Mesendoderm (in vitro differentiated cells): ENCODE measurements around the gene NFATC1.

Experiments used
- DNase-seq: peaks from one replicate; pipeline ENCODE4 v3.0.0; 2013
- H2AK5ac ChIP-seq: 2 replicates; pipeline ENCODE4 v1.6.1; 2013; ENCODE audit warnings: low read length, inconsistent platforms
- H2BK120ac ChIP-seq: 2 replicates; pipeline ENCODE4 v1.6.1; 2013; ENCODE audit warnings: low read depth, mild to moderate bottlenecking, low read length, moderate library complexity, mixed read lengths
- H2BK15ac ChIP-seq: replicated peaks from 2 replicates; pipeline ENCODE4 v1.6.1; 2013; ENCODE audit warnings: low read depth, mild to moderate bottlenecking, moderate library complexity
- H2BK5ac ChIP-seq: 2 replicates; pipeline ENCODE4 v1.6.1; 2013; ENCODE audit warnings: low read length, inconsistent platforms
- H3K18ac ChIP-seq: 2 replicates; pipeline ENCODE4 v1.6.1; 2013; ENCODE audit warnings: mild to moderate bottlenecking, low read length, mixed read lengths
- H3K23ac ChIP-seq: one replicate; pipeline ENCODE4 v1.6.1; 2013; ENCODE audit warnings: low read length
- H3K27ac ChIP-seq: 2 replicates; pipeline ENCODE4 v1.5.1; 2013; ENCODE audit warnings: low read depth, mild to moderate bottlenecking, inconsistent platforms, low read length, moderate library complexity
- H3K27me3 ChIP-seq: 2 replicates; pipeline ENCODE4 v1.6.1; 2013; ENCODE audit warnings: low read length, control low read depth, mild to moderate bottlenecking, inconsistent platforms; ENCODE audit not compliant: insufficient read depth, poor library complexity
- H3K36me3 ChIP-seq: 2 replicates; pipeline ENCODE4 v1.6.1; 2013; ENCODE audit warnings: low read length, inconsistent platforms; ENCODE audit not compliant: control insufficient read depth, insufficient read depth
- H3K4ac ChIP-seq: one replicate; pipeline ENCODE4 v1.6.1; 2013; ENCODE audit warnings: low read depth, mild to moderate bottlenecking, low read length, moderate library complexity
- H3K4me1 ChIP-seq: 2 replicates; pipeline ENCODE4 v1.6.1; 2013; ENCODE audit warnings: low read depth, low read length, inconsistent platforms; ENCODE audit not compliant: control insufficient read depth
- H3K4me2 ChIP-seq: 2 replicates; pipeline ENCODE4 v1.6.1; 2013; ENCODE audit warnings: low read length
- H3K4me3 ChIP-seq: 2 replicates; pipeline ENCODE4 v1.5.1; 2013; ENCODE audit warnings: mild to moderate bottlenecking, low read length
- H3K56ac ChIP-seq: one replicate; pipeline ENCODE4 v1.6.1; 2013; ENCODE audit warnings: low read length
- H3K79me1 ChIP-seq: 2 replicates; pipeline ENCODE4 v1.6.1; 2013; ENCODE audit warnings: low read length, inconsistent platforms
- H3K79me2 ChIP-seq: 2 replicates; pipeline ENCODE4 v1.6.1; 2013; ENCODE audit warnings: mild to moderate bottlenecking, low read length; ENCODE audit not compliant: control insufficient read depth, insufficient read depth
- H3K9ac ChIP-seq: 2 replicates; pipeline ENCODE4 v1.6.1; 2013; ENCODE audit warnings: low read length, inconsistent platforms
- H4K5ac ChIP-seq: one replicate; pipeline ENCODE4 v1.6.1; 2013; ENCODE audit warnings: low read length
- H4K8ac ChIP-seq: one replicate; pipeline ENCODE4 v1.6.1; 2013; ENCODE audit warnings: low read depth, mild to moderate bottlenecking, control low read depth, low read length, moderate library complexity
- WGBS: extraction: QIAGEN DNeasy Blood & Tissue Kit; methylation state at CpG from one replicate; pipeline ENCODE4 v1.1.7; 2013; ENCODE audit warnings: low lambda C conversion rate, missing lambda C conversion rate; ENCODE audit not compliant: insufficient coverage; ENCODE audit errors: extremely low coverage; 5-methylcytosine and 5-hydroxymethylcytosine counted together

Gene NFATC1

GRCh38 chr18:79543861-79544385 lies 148.2 kb downstream of the NFATC1 start:
- Histone ChIP-seq H4K8ac (no peak overlapping the region), H2BK120ac (no peak overlapping the region), H2AK5ac (no peak overlapping the region), H3K27ac (no peak overlapping the region), H3K36me3 (no peaks in the 10 kb centered on the region), H3K27me3 (no peaks in the 10 kb centered on the region), H3K79me1 (no peaks in the 10 kb centered on the region), H3K9ac (no peak overlapping the region), H3K4me2 (no peak overlapping the region), H3K56ac (no peak overlapping the region), H2BK5ac (no peak overlapping the region), H3K79me2 (no peaks in the 10 kb centered on the region), H4K5ac (no peak overlapping the region), H2BK15ac (no peak overlapping the region), H3K4ac (no peak overlapping the region), H3K4me1 (no peaks in the 10 kb centered on the region), H3K18ac (no peak overlapping the region), H3K4me3 (no peak overlapping the region), H3K23ac (no peak overlapping the region)
- WGBS = no CpG with 5 or more reads among the region's 21 CpGs
- no peak for DNase-seq

- Histone ChIP-seq H2AK5ac (no peak overlapping the region), H2BK120ac (no peak overlapping the region)
Observed at GRCh38 chr18:79544386-79544963, 148.7 kb downstream of the NFATC1 start.

DNA sequence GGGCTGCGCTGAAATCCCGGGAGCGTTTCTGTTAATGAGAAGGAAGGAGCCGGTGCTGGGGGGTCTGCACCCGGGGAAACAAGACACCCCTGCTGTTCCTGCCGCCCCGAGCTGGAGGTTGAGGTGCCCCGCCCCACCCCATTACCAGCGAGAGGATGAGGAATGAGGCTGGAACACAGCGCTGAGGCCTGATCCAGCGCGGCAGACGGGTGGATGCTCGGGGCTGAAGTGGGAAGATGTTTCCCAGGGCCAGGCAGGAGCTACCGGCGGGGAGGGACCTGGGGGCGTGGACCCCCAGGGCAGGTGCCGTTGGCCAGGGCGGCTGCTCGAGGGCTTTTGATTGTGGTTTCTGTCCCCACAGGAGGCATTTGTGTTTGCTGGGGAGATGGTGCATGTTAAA lies 149.5 kb downstream of the NFATC1 start:
- Histone ChIP-seq H3K79me1 (no peaks in the 10 kb centered on the region), H2AK5ac (no peak overlapping the region), H3K56ac (no peak overlapping the region), H2BK5ac (no peak overlapping the region), H3K18ac (no peak overlapping the region), H2BK120ac (no peak overlapping the region), H3K36me3 (no peaks in the 10 kb centered on the region), H4K5ac (no peak overlapping the region), H3K4me2 (no peak overlapping the region), H3K4me3 (no peak overlapping the region), H3K79me2 (no peaks in the 10 kb centered on the region), H3K9ac (no peak overlapping the region), H3K27me3 (no peaks in the 10 kb centered on the region), H4K8ac (no peak overlapping the region), H3K27ac (no peak overlapping the region), H3K23ac (no peak overlapping the region), H3K4ac (no peak overlapping the region), H2BK15ac (no peak overlapping the region), H3K4me1 (no peaks in the 10 kb centered on the region)
- DNase-seq = no peak
- WGBS = no CpG with 5 or more reads among the region's 20 CpGs

More at GRCh38 chr18:79544386-79544963, 148.7 kb downstream of the NFATC1 start:
- Histone ChIP-seq H3K4me1 (no peaks in the 10 kb centered on the region), H3K27ac (no peak overlapping the region), H4K8ac (no peak overlapping the region), H3K79me1 (no peaks in the 10 kb centered on the region), H3K9ac (no peak overlapping the region), H2BK15ac (no peak overlapping the region), H3K79me2 (no peaks in the 10 kb centered on the region), H3K36me3 (no peaks in the 10 kb centered on the region), H3K4ac (no peak overlapping the region), H4K5ac (no peak overlapping the region), H3K56ac (no peak overlapping the region), H3K18ac (no peak overlapping the region), H3K23ac (no peak overlapping the region), H3K27me3 (no peaks in the 10 kb centered on the region), H2BK5ac (no peak overlapping the region), H3K4me3 (no peak overlapping the region), H3K4me2 (no peak overlapping the region)
- DNase-seq = no peak
- WGBS = no CpG with 5 or more reads among the region's 23 CpGs

- Histone ChIP-seq H2BK15ac (no peak overlapping the region), H3K79me2 (no peaks in the 10 kb centered on the region), H3K27ac (no peak overlapping the region), H3K9ac (no peak overlapping the region), H4K8ac (no peak overlapping the region), H3K4me2 (no peak overlapping the region), H3K23ac (no peak overlapping the region), H3K56ac (no peak overlapping the region), H4K5ac (no peak overlapping the region), H3K18ac (no peak overlapping the region), H2BK120ac (no peak overlapping the region), H3K27me3 (no peaks in the 10 kb centered on the region), H3K79me1 (no peaks in the 10 kb centered on the region), H2BK5ac (no peak overlapping the region), H2AK5ac (no peak overlapping the region), H3K4ac (no peak overlapping the region), H3K4me3 (no peak overlapping the region), H3K4me1 (no peaks in the 10 kb centered on the region), H3K36me3 (no peaks in the 10 kb centered on the region)
- no peak for DNase-seq
- no CpG with 5 or more reads among the region's 18 CpGs for WGBS
Observed at GRCh38 chr18:79545736-79546171, 150.0 kb downstream of the NFATC1 start.

DNA sequence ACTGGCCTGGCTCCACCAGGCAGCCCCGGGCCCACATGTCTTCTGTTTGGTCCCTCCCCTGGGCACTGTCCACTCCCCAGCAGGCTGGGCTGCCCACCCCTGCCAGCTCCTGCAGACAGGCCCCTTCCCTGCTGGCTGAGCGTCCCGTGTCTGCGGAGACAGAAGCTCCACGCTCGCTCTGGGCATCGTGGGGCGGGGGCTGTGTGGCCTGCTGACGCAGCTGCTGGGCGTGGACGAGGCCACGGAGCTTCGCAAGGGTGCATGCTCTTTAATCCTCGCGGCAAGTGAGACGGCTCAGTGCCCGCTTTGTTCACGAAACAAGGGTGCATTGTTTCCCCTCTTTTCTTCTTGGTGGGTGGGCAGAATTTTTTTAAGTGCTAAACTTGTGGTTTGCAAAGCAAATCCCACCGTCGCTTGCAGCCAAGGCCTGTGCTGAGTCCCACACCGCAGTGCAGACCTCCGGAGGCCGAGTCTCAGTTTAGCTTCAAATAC lies 151.1 kb downstream of the NFATC1 start:
- Histone ChIP-seq H3K23ac (no peak overlapping the region), H3K4ac (no peak overlapping the region), H3K4me3 (no peak overlapping the region), H2AK5ac (no peak overlapping the region), H2BK15ac (no peak overlapping the region), H3K18ac (no peak overlapping the region), H4K5ac (no peak overlapping the region), H3K9ac (no peak overlapping the region), H3K4me2 (no peak overlapping the region), H3K27ac (no peak overlapping the region), H2BK120ac (no peak overlapping the region), H4K8ac (no peak overlapping the region), H2BK5ac (no peak overlapping the region), H3K79me1 (no peaks in the 10 kb centered on the region), H3K27me3 (no peaks in the 10 kb centered on the region), H3K4me1 (no peaks in the 10 kb centered on the region), H3K56ac (peak overlapping the region; percentile 3), H3K79me2 (no peaks in the 10 kb centered on the region), H3K36me3 (no peaks in the 10 kb centered on the region)
- no CpG with 5 or more reads among the region's 23 CpGs for WGBS
- no peak for DNase-seq
